Mesodermal cell (in vitro differentiated cells): ENCODE data around the gene SLC5A6.
"Not testable (repeated sequence)": the region's sequence is repeated elsewhere in the genome, so short reads cannot be mapped to it uniquely, and the experiment has no call there.

Source experiments
- H3K27ac ChIP-seq: 2 replicates; pipeline ENCODE4 v1.7.0; 2013; ENCODE audit warnings: mild to moderate bottlenecking, low read depth, low read length, moderate library complexity; ENCODE audit not compliant: severe bottlenecking
- H3K36me3 ChIP-seq: 2 replicates; pipeline ENCODE4 v1.7.1; 2013; ENCODE audit warnings: mild to moderate bottlenecking, low read length, moderate library complexity; ENCODE audit not compliant: control insufficient read depth, insufficient read depth
- H3K4me1 ChIP-seq: one replicate; pipeline ENCODE4 v1.7.1; 2013; ENCODE audit warnings: mild to moderate bottlenecking, low read length; ENCODE audit not compliant: insufficient read depth, control insufficient read depth, poor library complexity, severe bottlenecking
- H3K4me3 ChIP-seq: 2 replicates; pipeline ENCODE4 v1.7.0; 2013; ENCODE audit warnings: low read length, control low read depth, mild to moderate bottlenecking; ENCODE audit not compliant: insufficient read depth, poor library complexity, severe bottlenecking; ENCODE audit errors: extremely low read depth
- H3K9me3 ChIP-seq: 2 replicates; pipeline ENCODE4 v1.7.1; 2013; ENCODE audit warnings: mild to moderate bottlenecking, low read length, moderate library complexity; ENCODE audit not compliant: control insufficient read depth
- WGBS, 2 experiments: methylation state at CpG; one replicate each; pipeline ENCODE4 v1.1.5; 2013; ENCODE audit warnings: missing lambda C conversion rate in 2 of 2; ENCODE audit not compliant: insufficient coverage in 2 of 2; 5-methylcytosine and 5-hydroxymethylcytosine counted together

SLC5A6 gene

GRCh38 chr2:27189989-27190388 lies 22.1 kb downstream of the SLC5A6 start:
- H3K36me3 ChIP-seq = no peaks in the 10 kb centered on the region
- 87 to 94% methylated on average over 3 of the region's 8 CpGs for WGBS, 2 experiments
- no peak overlapping the region for H3K27ac ChIP-seq
- H3K4me3 ChIP-seq = no peak overlapping the region
- no peaks in the 10 kb centered on the region for H3K9me3 ChIP-seq
- H3K4me1 ChIP-seq = peaks cover 6% of the 10 kb centered on the region

- Histone ChIP-seq H3K27ac (no peak overlapping the region), H3K9me3 (no peaks in the 10 kb centered on the region), H3K4me3 (no peak overlapping the region), H3K36me3 (no peaks in the 10 kb centered on the region), H3K4me1 (peaks cover 6% of the 10 kb centered on the region)
- 96 to 97% methylated on average over 5 of the region's 6 CpGs for WGBS, 2 experiments
Observed at GRCh38 chr2:27186613-27187345, 25.3 kb downstream of the SLC5A6 start.

DNA sequence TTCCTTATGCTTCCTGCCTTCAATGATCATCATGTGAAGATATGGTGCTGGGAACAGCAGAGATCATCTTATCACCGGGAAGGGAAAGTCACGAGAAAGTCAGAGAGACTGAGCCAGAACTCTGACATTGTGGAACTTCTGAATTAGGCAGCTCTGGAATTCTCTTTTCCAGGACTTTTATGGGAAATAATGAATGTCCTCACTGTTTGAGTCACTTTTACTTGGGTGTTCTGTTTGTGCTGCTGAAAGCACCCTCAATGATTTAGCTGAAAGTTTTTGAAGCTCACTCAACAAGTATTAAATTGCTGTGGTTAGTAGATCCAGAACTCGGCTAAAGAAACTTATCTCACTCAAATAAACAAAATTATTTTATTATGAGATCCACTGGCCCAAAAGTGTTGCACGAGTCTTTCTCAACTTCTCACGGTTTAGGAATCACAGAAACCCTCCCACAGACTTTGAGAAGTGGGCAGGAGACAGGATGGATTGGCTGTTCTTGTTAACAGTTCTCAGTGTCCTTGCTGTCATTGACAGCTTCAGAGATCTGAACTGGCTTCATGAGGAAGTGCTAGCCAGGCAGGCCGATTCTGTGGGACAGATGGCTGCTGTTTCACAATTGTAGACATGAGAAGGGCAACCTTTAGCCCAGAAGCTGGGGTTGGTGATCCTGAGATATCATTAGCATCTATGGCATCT lies 26.6 kb downstream of the SLC5A6 start:
- peaks cover 6% of the 10 kb centered on the region for H3K4me1 ChIP-seq
- no peaks in the 10 kb centered on the region for H3K36me3 ChIP-seq
- H3K27ac ChIP-seq = peak overlapping the region; percentile 6
- WGBS, 2 experiments = 83 to 85% methylated on average over 2 to 3 of the region's 6 CpGs
- H3K9me3 ChIP-seq = no peaks in the 10 kb centered on the region
- H3K4me3 ChIP-seq = no peak overlapping the region

- no peaks in the 10 kb centered on the region for H3K36me3 ChIP-seq
- no peaks in the 10 kb centered on the region for H3K9me3 ChIP-seq
- no peak overlapping the region for H3K4me3 ChIP-seq
- H3K4me1 ChIP-seq = peaks cover 6% of the 10 kb centered on the region
- no peak overlapping the region for H3K27ac ChIP-seq
- WGBS, 2 experiments = 79 to 93% methylated on average over 1 to 2 of the region's 4 CpGs
Observed at GRCh38 chr2:27184115-27184514, 28.0 kb downstream of the SLC5A6 start.

DNA sequence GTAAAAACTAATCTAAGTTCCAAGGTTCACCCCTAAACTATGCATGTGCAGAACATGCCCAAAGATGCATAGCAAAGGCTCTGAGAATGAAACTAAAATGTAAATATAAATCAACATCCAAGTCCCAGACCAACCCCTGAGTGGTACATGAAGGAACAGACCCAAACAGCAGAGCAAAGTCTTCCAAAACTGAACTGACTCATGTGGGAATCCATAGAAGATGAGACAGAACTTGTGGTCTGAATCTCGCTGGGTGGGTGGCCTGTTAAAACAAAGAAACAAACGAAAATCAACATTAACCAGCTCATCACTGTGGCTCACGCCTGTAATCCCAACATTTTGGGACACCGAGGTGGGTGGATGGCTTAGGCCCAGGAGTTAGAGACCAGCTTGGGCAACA lies 29.7 kb downstream of the SLC5A6 start:
- no peaks in the 10 kb centered on the region for H3K36me3 ChIP-seq
- no peak overlapping the region for H3K4me3 ChIP-seq
- H3K27ac ChIP-seq = no peak overlapping the region
- WGBS, 2 experiments = 100% methylated on average over 1 of the region's 4 CpGs; no CpG with 5 or more reads in 1 of the 2 experiments
- peaks cover 6% of the 10 kb centered on the region for H3K4me1 ChIP-seq
- no peaks in the 10 kb centered on the region for H3K9me3 ChIP-seq

DNA sequence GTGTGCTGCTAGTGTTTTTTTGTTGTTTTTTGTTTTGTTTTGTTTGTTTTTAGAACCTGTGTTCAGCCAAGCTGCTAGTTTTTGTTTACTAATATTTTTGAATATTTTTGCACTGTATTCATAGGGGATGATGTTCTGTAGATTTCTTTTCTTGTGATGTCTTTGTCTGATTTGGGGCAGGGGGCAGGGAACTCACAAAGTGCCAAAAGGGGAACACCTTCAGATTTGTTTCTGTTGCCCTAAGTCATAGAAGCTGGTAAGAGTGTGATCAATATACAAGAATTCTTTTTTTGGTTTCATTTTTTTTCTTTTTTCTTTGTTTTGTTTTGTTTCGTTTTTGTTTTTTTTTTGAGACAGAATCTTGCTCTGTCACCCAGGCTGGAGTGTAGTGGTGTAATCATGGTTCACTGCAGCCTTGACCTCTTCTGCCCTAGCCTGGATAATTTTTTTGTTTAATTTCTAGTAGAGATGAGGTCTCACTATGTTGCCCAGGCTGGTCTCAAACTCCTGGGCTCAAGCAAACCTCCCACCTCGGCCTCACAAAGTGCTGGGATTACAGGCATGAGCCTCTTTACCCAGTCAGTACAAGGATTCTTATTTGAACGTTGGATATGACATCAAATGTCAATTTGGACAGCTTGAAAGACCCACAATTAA lies 32.6 kb downstream of the SLC5A6 start:
- Histone ChIP-seq H3K9me3 (no peaks in the 10 kb centered on the region), H3K27ac (no peak overlapping the region), H3K36me3 (no peaks in the 10 kb centered on the region), H3K4me3 (no peak overlapping the region), H3K4me1 (no peaks in the 10 kb centered on the region)
- WGBS, 2 experiments = 90 to 100% methylated on average over 1 to 2 of the region's 3 CpGs

DNA sequence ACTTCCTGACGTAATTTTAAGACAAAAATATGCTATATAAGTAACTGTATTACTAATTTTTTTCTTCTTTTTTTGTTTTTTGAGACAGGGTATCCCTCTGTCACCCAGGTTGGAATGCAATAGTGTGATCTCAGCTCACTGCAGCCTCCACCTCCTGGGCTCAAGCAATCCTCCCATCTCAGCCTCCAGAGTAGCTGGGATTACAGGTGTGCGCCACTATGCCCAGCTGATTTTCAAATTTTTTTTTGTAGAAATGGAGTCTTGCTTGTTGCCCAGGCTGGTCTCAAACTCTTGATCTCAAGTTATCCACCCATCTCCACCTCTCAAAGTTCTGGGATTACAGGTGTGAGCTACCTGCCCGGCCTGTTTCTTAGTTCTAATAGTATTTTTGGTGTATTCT lies 33.6 kb downstream of the SLC5A6 start:
- WGBS, 2 experiments = 100% methylated on average over 1 of the region's 3 CpGs; no CpG with 5 or more reads in 1 of the 2 experiments
- Histone ChIP-seq H3K4me1 (no peaks in the 10 kb centered on the region), H3K27ac (no peak overlapping the region), H3K9me3 (no peaks in the 10 kb centered on the region), H3K36me3 (no peaks in the 10 kb centered on the region), H3K4me3 (no peak overlapping the region)

DNA sequence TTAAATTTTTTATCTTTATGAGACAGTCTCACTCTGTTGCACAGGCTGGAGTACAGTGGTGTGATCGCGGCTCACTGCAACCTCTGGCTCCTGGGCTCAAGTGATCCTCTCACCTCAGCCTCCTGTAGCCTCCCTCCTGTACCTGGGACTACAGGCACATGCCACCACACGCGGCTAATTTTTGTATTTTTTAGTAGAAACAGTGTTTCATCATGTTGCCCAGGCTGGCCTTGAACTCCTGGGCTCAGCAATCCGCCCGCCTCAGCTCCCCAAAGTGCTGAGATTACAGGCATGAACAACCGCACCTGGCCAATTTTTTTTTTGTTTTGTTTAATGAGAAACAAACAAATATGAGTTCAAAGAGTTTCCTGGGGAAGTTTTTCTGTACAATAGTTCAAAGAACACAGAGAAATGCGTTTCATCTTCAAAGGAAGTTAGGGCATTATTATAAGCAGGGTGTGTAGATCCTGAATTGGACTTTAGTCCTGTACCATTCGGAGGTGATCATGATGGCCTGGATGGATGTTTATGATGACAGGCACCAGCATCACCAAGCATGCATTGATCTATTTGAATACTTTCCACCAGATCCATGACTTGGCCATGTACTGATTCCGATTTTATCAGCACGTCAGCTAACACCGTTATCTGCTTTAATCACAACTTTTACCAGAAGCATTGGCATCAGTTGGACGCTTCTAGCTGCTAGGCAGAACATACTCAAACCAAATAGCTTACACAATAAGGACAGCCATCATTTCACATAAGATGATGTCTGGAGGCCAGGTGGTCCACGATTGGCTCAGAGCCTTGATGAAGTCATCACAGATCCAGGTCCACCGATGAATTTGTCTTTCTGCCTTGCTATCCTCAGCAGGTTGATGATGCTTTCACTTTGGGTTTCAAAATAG lies 34.4 kb downstream of the SLC5A6 start:
- WGBS, 2 experiments = 86 to 95% methylated on average over 8 to 10 of the region's 15 CpGs
- H3K4me1 ChIP-seq = no peaks in the 10 kb centered on the region

GRCh38 chr2:27175781-27176180 lies 36.3 kb downstream of the SLC5A6 start:
- not testable (repeated sequence) for H3K36me3 ChIP-seq, H3K4me3 ChIP-seq, H3K4me1 ChIP-seq, H3K27ac ChIP-seq, H3K9me3 ChIP-seq
- WGBS, 2 experiments = 84 to 100% methylated on average over 2 to 4 of the region's 4 CpGs

More for the DNA sequence above, 34.4 kb downstream of the SLC5A6 start:
- Histone ChIP-seq H3K9me3 (no peaks in the 10 kb centered on the region), H3K4me3 (no peak overlapping the region), H3K36me3 (no peaks in the 10 kb centered on the region), H3K27ac (no peak overlapping the region)

- H3K36me3 ChIP-seq = no peaks in the 10 kb centered on the region
- H3K4me1 ChIP-seq = no peaks in the 10 kb centered on the region
- H3K27ac ChIP-seq = no peak overlapping the region
- 86 to 94% methylated on average over 4 to 6 of the region's 8 CpGs for WGBS, 2 experiments
- H3K4me3 ChIP-seq = no peak overlapping the region
- H3K9me3 ChIP-seq = no peaks in the 10 kb centered on the region
Observed at GRCh38 chr2:27175330-27175729, 36.7 kb downstream of the SLC5A6 start.
